Mammary epithelial cell (primary cell): ENCODE data around the gene BCKDK.

Experiments
- EZH2 ChIP-seq: IDR thresholded peaks from 2 replicates; pipeline ENCODE4 v1.6.1; 2012; ENCODE audit warnings: low read length, inconsistent platforms, borderline replicate concordance
- TF ChIP-seq, protein P1 (sequence below), 2 donors: IDR thresholded peaks in 1 of 2; conservative IDR thresholded peaks in 1 of 2; 2 replicates each; pipeline ENCODE4 v1.5.1; 2011 to 2012; ENCODE audit warnings: inconsistent platforms in 2 of 2, low read length in 2 of 2, mild to moderate bottlenecking in 2 of 2, control low read depth in 1 of 2, low read depth in 1 of 2; ENCODE audit not compliant: insufficient read depth in 1 of 2; ENCODE audit errors: extremely low read depth in 1 of 2

- TF ChIP-seq, protein P1, sequence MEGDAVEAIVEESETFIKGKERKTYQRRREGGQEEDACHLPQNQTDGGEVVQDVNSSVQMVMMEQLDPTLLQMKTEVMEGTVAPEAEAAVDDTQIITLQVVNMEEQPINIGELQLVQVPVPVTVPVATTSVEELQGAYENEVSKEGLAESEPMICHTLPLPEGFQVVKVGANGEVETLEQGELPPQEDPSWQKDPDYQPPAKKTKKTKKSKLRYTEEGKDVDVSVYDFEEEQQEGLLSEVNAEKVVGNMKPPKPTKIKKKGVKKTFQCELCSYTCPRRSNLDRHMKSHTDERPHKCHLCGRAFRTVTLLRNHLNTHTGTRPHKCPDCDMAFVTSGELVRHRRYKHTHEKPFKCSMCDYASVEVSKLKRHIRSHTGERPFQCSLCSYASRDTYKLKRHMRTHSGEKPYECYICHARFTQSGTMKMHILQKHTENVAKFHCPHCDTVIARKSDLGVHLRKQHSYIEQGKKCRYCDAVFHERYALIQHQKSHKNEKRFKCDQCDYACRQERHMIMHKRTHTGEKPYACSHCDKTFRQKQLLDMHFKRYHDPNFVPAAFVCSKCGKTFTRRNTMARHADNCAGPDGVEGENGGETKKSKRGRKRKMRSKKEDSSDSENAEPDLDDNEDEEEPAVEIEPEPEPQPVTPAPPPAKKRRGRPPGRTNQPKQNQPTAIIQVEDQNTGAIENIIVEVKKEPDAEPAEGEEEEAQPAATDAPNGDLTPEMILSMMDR (conservative IDR thresholded peaks at IDR 0.05 in 1 of 2, IDR thresholded peaks at IDR 0.05 in 1 of 2; ENCODE audit: extremely low read depth in 1 of 2, insufficient read depth in 1 of 2, low read depth in 1 of 2, low read length in 2 of 2) = no peak
- TF ChIP-seq EZH2 = no peak
Measured at GRCh38 chr16:31130336-31130891, 22.2 kb downstream of the BCKDK start.
